MG63 (cell line): ENCODE data around the gene EEF2KMT. TPM values are rescaled to one million over a fixed set of nuclear protein-coding genes. Genes with fewer than 3 reads are reported as not detected.
A peak's percentile ranks its signal among the peaks of the same experiment; 100 is the strongest.
"Not testable (repeated sequence)": the region's sequence is repeated elsewhere in the genome, so short reads cannot be mapped to it uniquely, and the experiment has no call there.

Experiments used
- DNase-seq: peaks from one replicate; pipeline ENCODE4 v3.0.0-alpha.2; 2020
- H3K27me3 ChIP-seq: fragments of 250-450 bp; sonication (Bioruptor Pico); 2 replicates; pipeline ENCODE4 v1.5.1; 2020; ENCODE audit warnings: mild to moderate bottlenecking, moderate library complexity
- H3K36me3 ChIP-seq: fragments of 250-450 bp; sonication (Bioruptor Pico); 2 replicates; pipeline ENCODE4 v1.5.1; 2020; ENCODE audit warnings: mild to moderate bottlenecking, moderate library complexity
- H3K4me3 ChIP-seq: fragments of 250-450 bp; sonication (Bioruptor Pico); 2 replicates; pipeline ENCODE4 v1.5.1; 2020; ENCODE audit warnings: mild to moderate bottlenecking, moderate library complexity
- H3K9me3 ChIP-seq: fragments of 250-450 bp; sonication (Bioruptor Pico); 2 replicates; pipeline ENCODE4 v1.5.1; 2020; ENCODE audit warnings: mild to moderate bottlenecking, moderate library complexity
- total RNA-seq: library from RNA; depleted of rRNA; stranded (reverse); fragments of >200 nt; shearing (Covaris generic); gene quantifications from 2 replicates; pipeline ENCODE4 v1.2.3, GENCODE V29; 2014; ENCODE audit warnings: low replicate concordance

The EEF2KMT gene
- total RNA-seq, 1 experiment from 2014 or later = 19.7 TPM

GRCh38 chr16:5062051-5062450 is 35.5 kb downstream of the EEF2KMT start:
- no peaks in the 10 kb centered on the region for H3K9me3 ChIP-seq
- DNase-seq = no peak
- H3K4me3 ChIP-seq = no peak overlapping the region
- peaks cover 50% of the 10 kb centered on the region for H3K27me3 ChIP-seq
- H3K36me3 ChIP-seq = no peaks in the 10 kb centered on the region

- peaks cover 31% of the 10 kb centered on the region for H3K27me3 ChIP-seq
- no peak for DNase-seq
- no peak overlapping the region for H3K4me3 ChIP-seq
- no peaks in the 10 kb centered on the region for H3K36me3 ChIP-seq
- H3K9me3 ChIP-seq = no peaks in the 10 kb centered on the region
These were observed 37.4 kb downstream of the EEF2KMT start for GRCh38 chr16:5060073-5060641.

GRCh38 chr16:5059386-5060072 is 38.1 kb downstream of the EEF2KMT start:
- no peak overlapping the region for H3K4me3 ChIP-seq
- no peaks in the 10 kb centered on the region for H3K9me3 ChIP-seq
- no peak for DNase-seq
- no peaks in the 10 kb centered on the region for H3K36me3 ChIP-seq
- peaks cover 25% of the 10 kb centered on the region for H3K27me3 ChIP-seq

- H3K36me3 ChIP-seq = no peaks in the 10 kb centered on the region
- H3K27me3 ChIP-seq = peaks cover 17% of the 10 kb centered on the region
- DNase-seq = peak; percentile 31
- no peak overlapping the region for H3K4me3 ChIP-seq
- no peaks in the 10 kb centered on the region for H3K9me3 ChIP-seq
These were observed 39.1 kb downstream of the EEF2KMT start for GRCh38 chr16:5058476-5058875.

GRCh38 chr16:5056352-5056751 is 41.2 kb downstream of the EEF2KMT start:
- Histone ChIP-seq H3K9me3 (no peaks in the 10 kb centered on the region), H3K27me3 (peaks cover 5% of the 10 kb centered on the region; the same call in 1 of the 2 replicates), H3K36me3 (no peaks in the 10 kb centered on the region), H3K4me3 (no peak overlapping the region)
- peak; percentile 40 for DNase-seq

GRCh38 chr16:5054876-5055865 is 42.4 kb downstream of the EEF2KMT start:
- Histone ChIP-seq H3K36me3 (no peaks in the 10 kb centered on the region), H3K4me3 (no peak overlapping the region), H3K9me3 (no peaks in the 10 kb centered on the region; the same call in 1 of the 2 replicates), H3K27me3 (peaks cover 11% of the 10 kb centered on the region)
- DNase-seq = no peak

GRCh38 chr16:5046914-5047313 is 50.7 kb downstream of the EEF2KMT start:
- no peaks in the 10 kb centered on the region for H3K36me3 ChIP-seq
- DNase-seq = no peak
- no peak overlapping the region for H3K4me3 ChIP-seq
- no peaks in the 10 kb centered on the region; the same call in 1 of the 2 replicates for H3K9me3 ChIP-seq
- H3K27me3 ChIP-seq = peaks cover 10% of the 10 kb centered on the region

GRCh38 chr16:5045499-5046115 is 52.0 kb downstream of the EEF2KMT start:
- no peak overlapping the region for H3K4me3 ChIP-seq
- H3K36me3 ChIP-seq = no peaks in the 10 kb centered on the region
- no peaks in the 10 kb centered on the region; the same call in 1 of the 2 replicates for H3K9me3 ChIP-seq
- no peak for DNase-seq
- peaks cover 4% of the 10 kb centered on the region for H3K27me3 ChIP-seq

GRCh38 chr16:5044581-5044980 is 53.0 kb downstream of the EEF2KMT start:
- not testable (repeated sequence) for H3K9me3 ChIP-seq, DNase-seq, H3K36me3 ChIP-seq, H3K27me3 ChIP-seq, H3K4me3 ChIP-seq

GRCh38 chr16:5044011-5044540 is 53.5 kb downstream of the EEF2KMT start:
- H3K36me3 ChIP-seq = no peaks in the 10 kb centered on the region

GRCh38 chr16:5042574-5043171 is 54.9 kb downstream of the EEF2KMT start:
- Histone ChIP-seq H3K27me3 (no peaks in the 10 kb centered on the region; the same call in 1 of the 2 replicates), H3K4me3 (no peak overlapping the region), H3K9me3 (no peaks in the 10 kb centered on the region), H3K36me3 (no peaks in the 10 kb centered on the region)
- peak; percentile 65 for DNase-seq

More at GRCh38 chr16:5044011-5044540, 53.5 kb downstream of the EEF2KMT start:
- Histone ChIP-seq H3K9me3 (no peaks in the 10 kb centered on the region; the same call in 1 of the 2 replicates), H3K4me3 (no peak overlapping the region), H3K27me3 (no peaks in the 10 kb centered on the region; the same call in 1 of the 2 replicates)
- DNase-seq = no peak

GRCh38 chr16:5041600-5042133 is 55.9 kb downstream of the EEF2KMT start:
- H3K4me3 ChIP-seq = no peak overlapping the region
- H3K9me3 ChIP-seq = no peaks in the 10 kb centered on the region

GRCh38 chr16:5040451-5040850 is 57.1 kb downstream of the EEF2KMT start:
- Histone ChIP-seq H3K9me3 (no peaks in the 10 kb centered on the region), H3K4me3 (no peak overlapping the region), H3K27me3 (no peaks in the 10 kb centered on the region; the same call in 1 of the 2 replicates), H3K36me3 (no peaks in the 10 kb centered on the region)
- DNase-seq = no peak

More at GRCh38 chr16:5041600-5042133, 55.9 kb downstream of the EEF2KMT start:
- Histone ChIP-seq H3K27me3 (no peaks in the 10 kb centered on the region; the same call in 1 of the 2 replicates), H3K36me3 (no peaks in the 10 kb centered on the region)
- DNase-seq = peak; percentile 73

GRCh38 chr16:5036228-5037156 is 61.1 kb downstream of the EEF2KMT start:
- Histone ChIP-seq H3K36me3 (no peaks in the 10 kb centered on the region), H3K9me3 (no peaks in the 10 kb centered on the region), H3K4me3 (no peak overlapping the region), H3K27me3 (no peaks in the 10 kb centered on the region; the same call in 1 of the 2 replicates)
- DNase-seq = no peak

- H3K27me3 ChIP-seq = no peaks in the 10 kb centered on the region; the same call in 1 of the 2 replicates
- H3K36me3 ChIP-seq = no peaks in the 10 kb centered on the region
These were observed 61.7 kb downstream of the EEF2KMT start for GRCh38 chr16:5035909-5036227.

More at GRCh38 chr16:5035909-5036227, 61.7 kb downstream of the EEF2KMT start:
- Histone ChIP-seq H3K4me3 (no peak overlapping the region), H3K9me3 (no peaks in the 10 kb centered on the region)
- no peak for DNase-seq
